NCI-H1436 treated with DMSO at 0.1 percent for 48 hours (cell line): ENCODE measurements around the gene GLCCI1.
"Not testable (repeated sequence)": the region's sequence is repeated elsewhere in the genome, so short reads cannot be mapped to it uniquely, and the experiment has no call there.

Experiments used
- DNase-seq: peaks from one replicate; lab custom pipeline; 2025; lab: John Stamatoyannopoulos, UW

The GLCCI1 gene

GRCh38 chr7:7989616-7990440, 21.2 kb downstream of the GLCCI1 start:
- no peak for DNase-seq

- no peak for DNase-seq
Measured at GRCh38 chr7:7990441-7990761, 21.8 kb downstream of the GLCCI1 start.

DNA sequence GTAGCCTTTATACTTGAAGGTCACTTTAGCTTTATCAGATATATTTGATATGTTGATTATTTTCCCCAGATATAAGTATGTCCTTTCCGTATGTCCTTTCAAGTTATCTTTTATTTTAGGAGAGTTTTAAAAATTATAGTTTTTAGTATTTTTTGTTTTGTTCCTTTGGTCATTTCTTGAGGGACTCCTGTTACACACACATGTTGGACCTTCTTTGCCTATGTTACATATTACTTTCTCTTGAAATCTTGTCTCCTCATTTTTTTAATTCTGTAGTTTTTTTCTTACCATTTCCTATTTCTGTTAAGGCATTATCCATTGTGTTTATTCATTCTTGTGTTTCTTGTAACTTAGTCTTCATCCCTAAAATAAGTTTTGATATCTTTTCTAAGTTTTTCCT, 23.9 kb downstream of the GLCCI1 start:
- no peak for DNase-seq

DNA sequence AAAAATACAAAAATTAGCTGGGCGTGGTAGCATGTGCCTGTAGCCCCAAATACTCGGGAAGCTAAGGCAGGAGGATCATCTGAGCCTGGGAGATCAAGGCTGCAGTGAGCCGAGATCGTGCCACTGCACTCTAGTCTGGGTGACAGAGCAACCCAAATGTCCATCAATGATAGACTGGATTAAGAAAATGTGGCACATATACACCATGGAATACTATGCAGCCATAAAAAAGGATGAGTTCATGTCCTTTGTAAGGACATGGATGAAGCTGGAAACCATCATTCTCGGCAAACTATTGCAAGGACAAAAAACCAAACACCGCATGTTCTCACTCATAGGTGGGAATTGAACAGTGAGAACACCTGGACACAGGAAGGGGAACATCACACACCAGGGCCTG, 26.8 kb downstream of the GLCCI1 start:
- DNase-seq, result not testable (repeated sequence)

- DNase-seq, result no peak
Measured at GRCh38 chr7:7996568-7996967, 28.0 kb downstream of the GLCCI1 start.

DNA sequence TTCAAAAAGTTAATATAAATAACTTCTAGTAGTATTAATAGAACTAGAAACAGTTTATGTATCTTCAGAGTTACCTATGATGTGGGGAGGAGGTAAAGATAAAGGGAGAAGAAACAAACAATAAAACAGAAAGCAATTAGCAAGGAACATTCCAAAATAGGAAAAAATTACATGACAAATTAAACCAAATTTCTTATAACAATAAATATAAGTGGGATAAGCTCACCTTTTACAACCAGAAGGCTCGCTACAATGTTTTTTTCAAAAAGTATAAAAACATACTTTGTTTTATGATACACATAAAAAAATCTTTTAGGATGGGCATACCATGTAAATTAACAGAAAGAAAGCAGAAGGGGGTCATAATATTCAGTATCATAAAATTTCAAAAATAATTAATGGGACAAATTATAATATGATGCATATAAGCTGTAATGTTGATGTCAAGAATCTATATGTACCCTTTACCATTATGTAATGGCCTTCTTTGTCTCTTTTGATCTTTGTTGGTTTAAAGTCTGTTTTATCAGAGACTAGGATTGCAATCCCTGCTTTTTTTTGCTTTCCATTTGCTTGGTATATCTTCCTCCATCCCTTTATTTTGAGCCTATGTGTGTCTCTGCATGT, 31.8 kb downstream of the GLCCI1 start:
- DNase-seq, result no peak

GRCh38 chr7:8003077-8003476, 34.5 kb downstream of the GLCCI1 start:
- DNase-seq, result no peak

DNA sequence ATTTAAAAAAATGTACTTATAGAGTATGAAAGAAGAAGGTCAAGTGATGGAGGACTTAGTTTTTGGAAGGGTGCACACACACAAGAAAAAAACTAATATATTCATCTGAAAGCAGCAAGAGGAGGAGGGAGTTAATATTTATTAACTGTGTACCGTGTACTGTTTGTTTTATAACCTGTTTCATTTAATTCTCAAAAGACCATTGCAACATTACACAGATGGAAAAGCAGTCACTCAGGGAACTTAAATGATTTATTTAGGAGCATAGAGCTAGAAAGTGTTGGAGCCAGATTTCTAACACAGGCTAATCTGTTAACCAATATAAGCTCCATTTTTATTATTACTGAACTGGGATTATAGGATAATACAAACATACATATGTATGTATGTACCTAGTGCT, 36.7 kb downstream of the GLCCI1 start:
- no peak for DNase-seq

DNA sequence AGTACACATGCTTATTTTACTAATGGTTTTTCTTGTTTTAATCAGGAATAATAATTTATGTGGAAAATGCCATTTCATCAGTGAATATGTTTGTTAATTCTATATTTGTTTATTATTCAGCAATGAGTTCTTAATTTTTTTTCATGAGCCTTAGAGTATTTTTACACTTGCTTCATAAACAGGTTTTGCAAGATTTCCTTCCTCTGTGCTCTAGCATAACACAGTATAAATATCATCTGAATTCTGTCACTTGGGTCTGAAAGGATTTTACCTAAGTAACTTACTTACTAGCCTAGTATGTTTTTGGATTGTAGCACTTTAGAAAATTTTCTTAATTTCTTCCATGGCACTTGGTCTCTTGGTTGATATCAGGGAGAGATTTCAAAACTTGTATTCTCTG, 45.8 kb downstream of the GLCCI1 start:
- no peak for DNase-seq

DNA sequence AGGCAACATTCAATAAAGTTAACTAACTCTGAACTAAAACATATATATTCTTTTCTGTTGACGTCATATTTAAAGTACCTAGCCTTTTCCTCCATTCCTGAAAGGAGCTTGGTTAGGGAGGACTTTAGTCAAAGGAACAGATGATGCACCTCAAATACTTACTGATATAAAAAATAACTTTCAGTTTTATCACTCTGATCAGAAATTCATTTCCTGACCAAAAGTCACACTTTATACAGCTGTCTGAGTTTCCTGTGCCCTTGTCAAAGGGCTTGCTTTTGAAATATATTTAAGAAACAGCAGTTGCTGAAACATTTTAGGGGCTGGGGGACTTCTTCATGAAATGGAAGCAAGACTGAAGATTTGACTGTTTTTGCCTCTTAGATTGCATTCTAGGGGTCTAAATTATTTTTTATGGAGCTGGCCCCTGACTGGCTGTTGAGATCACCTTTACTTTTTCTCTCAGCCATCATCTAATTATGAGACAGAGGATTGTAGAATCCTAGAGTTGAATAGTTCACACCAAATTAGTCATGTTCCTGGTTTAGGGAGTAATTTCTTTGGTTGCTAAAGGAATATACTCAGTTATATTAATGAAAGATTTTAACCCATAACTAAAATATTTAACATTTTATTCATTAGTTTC, 46.6 kb downstream of the GLCCI1 start:
- DNase-seq, result no peak

- no peak for DNase-seq
Measured at GRCh38 chr7:8015746-8016120, 47.1 kb downstream of the GLCCI1 start.

- no peak for DNase-seq
Measured at GRCh38 chr7:8017423-8017822, 48.8 kb downstream of the GLCCI1 start.

DNA sequence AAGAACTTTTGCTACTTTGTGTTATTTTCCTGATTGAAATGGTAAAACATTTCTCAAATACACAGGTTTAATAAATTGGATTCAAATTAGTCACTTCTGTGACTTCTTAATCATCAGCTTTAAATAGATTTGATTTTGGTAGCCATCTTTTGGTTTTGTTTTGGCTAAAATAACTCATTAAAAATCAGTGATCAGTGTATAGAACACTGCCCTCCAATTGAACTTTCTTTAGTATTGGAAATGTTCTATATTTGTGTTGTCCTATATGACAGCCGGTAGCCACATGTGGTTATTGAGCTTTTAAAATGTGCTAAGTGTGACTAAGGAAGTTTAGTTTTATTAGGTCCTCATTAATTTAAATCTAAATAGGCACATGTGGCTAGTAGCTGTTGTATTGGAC, 50.4 kb downstream of the GLCCI1 start:
- no peak for DNase-seq

GRCh38 chr7:8022628-8023027, 54.0 kb downstream of the GLCCI1 start:
- DNase-seq, result no peak

DNA sequence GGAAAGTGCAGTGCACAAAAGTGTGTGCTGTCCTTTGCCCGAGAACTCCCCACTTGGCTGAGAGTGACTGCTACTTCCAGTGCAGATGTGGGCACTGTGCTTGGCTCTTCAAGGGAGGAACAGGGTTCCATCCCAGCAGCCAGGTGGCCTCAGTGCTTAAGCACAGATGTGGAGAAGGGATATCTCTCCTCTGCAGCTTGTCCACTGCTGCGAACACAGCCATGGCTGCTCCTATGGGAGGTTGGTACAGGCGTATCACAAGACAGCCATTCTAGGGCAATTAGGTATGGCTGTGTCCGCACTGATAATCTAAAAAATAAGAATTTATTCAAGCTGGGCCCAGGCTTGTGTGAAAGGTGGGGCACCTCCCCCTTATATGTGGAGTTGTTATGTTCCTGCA, 66.6 kb downstream of the GLCCI1 start:
- no peak for DNase-seq

GRCh38 chr7:8035647-8036518, 67.3 kb downstream of the GLCCI1 start:
- no peak for DNase-seq

DNA sequence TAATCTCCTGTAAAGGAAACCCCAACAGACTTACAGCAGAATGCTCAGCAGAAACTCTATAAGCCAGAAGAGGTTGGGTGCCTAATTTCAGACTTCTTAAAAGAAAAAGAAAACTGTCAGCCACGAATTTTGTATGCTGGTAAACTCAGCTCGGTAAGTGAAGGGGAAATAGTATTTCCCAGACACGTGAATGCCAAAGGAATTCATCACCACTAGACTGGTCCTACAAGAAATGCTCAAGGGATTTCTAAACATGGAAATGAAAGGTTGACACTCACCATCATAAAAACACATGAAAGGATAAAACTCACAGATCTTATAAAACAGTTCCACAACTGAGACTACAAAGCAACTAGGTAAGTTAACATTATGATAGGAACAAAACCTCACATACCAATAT, 68.6 kb downstream of the GLCCI1 start:
- DNase-seq, result no peak

- DNase-seq, result no peak
Measured at GRCh38 chr7:8040768-8041369, 72.3 kb downstream of the GLCCI1 start.

DNA sequence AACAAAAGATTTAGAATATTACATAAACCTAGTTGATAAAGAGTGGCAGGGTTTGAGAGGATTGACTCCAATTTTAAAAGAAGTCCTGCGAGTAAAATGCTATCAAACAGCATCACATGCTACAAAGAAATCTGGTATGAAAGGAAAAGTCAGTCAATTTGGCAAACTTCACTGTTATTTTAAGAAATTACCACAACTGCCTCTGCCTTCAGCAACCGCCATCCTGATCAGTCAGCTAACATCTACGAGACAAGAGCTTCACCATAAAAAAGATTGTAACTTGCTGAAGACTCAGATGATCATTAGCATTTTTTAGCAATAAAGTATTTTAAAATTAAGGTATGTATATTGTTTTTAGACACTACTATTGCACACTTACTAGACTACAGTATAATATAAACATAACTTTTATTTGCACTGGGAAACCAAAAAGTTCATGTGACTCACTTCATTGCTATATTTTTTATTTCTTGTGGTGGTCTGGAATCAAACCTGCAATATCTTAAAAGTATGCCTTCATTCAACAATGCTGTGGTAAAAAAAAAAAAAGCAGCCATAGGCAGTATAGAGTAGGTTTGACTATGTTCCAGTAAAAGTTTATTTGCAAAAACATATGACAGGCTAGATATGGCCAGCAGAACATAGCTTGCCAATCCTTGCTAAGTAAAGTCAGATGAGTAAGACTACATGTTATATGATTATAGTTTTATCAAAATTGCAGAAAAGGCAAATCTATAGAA, 74.4 kb downstream of the GLCCI1 start:
- DNase-seq, result no peak

- no peak for DNase-seq
Measured at GRCh38 chr7:8044761-8045430, 76.3 kb downstream of the GLCCI1 start.

- not testable (repeated sequence) for DNase-seq
Measured at GRCh38 chr7:8048067-8048466, 79.5 kb downstream of the GLCCI1 start.
